Measurements from ENCODE around the gene CC2D1A. TPM values are rescaled to one million over a fixed set of nuclear protein-coding genes. Genes with fewer than 3 reads are reported as not detected.

The CC2D1A gene
- total and polyA plus RNA-seq, 2 donors (not counting 1 experiment from before 2014, with no cell fraction given) = 34.3 to 47.2 TPM

DNA sequence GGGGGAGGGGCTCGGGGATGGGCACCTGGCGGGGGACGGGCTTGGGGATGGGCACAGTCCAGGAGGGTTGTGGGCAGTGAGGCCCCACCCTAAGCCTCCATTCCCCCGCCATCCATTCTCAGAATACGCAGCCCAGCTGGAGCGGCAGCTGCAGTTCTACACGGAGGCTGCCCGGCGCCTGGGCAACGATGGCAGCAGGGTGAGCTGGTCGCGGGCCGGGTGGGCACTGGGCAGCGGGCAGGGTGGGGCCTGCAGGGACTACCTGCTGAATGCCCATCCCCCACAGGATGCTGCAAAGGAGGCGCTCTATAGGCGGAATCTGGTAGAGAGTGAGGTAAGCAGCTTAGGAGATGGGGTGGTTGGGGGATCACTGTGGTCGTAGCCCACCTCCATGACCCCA, 24.0 kb downstream of the CC2D1A start:
- CTCF ChIA-PET = no interaction called here
- TF ChIP-seq, protein P1, sequence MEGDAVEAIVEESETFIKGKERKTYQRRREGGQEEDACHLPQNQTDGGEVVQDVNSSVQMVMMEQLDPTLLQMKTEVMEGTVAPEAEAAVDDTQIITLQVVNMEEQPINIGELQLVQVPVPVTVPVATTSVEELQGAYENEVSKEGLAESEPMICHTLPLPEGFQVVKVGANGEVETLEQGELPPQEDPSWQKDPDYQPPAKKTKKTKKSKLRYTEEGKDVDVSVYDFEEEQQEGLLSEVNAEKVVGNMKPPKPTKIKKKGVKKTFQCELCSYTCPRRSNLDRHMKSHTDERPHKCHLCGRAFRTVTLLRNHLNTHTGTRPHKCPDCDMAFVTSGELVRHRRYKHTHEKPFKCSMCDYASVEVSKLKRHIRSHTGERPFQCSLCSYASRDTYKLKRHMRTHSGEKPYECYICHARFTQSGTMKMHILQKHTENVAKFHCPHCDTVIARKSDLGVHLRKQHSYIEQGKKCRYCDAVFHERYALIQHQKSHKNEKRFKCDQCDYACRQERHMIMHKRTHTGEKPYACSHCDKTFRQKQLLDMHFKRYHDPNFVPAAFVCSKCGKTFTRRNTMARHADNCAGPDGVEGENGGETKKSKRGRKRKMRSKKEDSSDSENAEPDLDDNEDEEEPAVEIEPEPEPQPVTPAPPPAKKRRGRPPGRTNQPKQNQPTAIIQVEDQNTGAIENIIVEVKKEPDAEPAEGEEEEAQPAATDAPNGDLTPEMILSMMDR (IDR thresholded peaks at IDR 0.05) = no peak
- TF ChIP-seq EZH2 (IDR thresholded peaks at IDR 0.05; ENCODE audit: borderline replicate concordance, insufficient read depth, low read depth, low read length, poor library complexity, severe bottlenecking) = no peak
- Histone ChIP-seq H4K20me1 (ENCODE audit: control insufficient read depth, insufficient read depth, low read length, poor library complexity, severe bottlenecking) (no peaks in the 10 kb centered on the region), H3K79me2 (ENCODE audit: control insufficient read depth, insufficient read depth, low read length) (no peaks in the 10 kb centered on the region), H3K4me1 (ENCODE audit: control insufficient read depth in 2 of 2, insufficient read depth in 2 of 2, low read length in 2 of 2) (no peaks in the 10 kb centered on the region), H3K27me3 (replicated peaks in 1 of 4; ENCODE audit: control extremely low read depth in 1 of 4, control insufficient read depth in 3 of 4, insufficient read depth in 4 of 4, low read length in 3 of 4) (no peaks in the 10 kb centered on the region), H3K9me3 (ENCODE audit: control extremely low read depth in 1 of 3, control insufficient read depth in 2 of 3, insufficient read depth in 1 of 3, low read length in 2 of 3) (no peaks in the 10 kb centered on the region), H3K4me3 (ENCODE audit: control extremely low read depth in 1 of 5, extremely low read depth in 1 of 5, insufficient read depth in 1 of 5, low read depth in 2 of 5, low read length in 4 of 5) (no peak overlapping the region), H3K4me2 (replicated peaks; ENCODE audit: low read depth, low read length, poor library complexity, severe bottlenecking) (no peak overlapping the region), H2AFZ (ENCODE audit: insufficient read depth, low read depth, low read length, poor library complexity, severe bottlenecking) (no peak overlapping the region), H3K27ac (ENCODE audit: low read length in 2 of 2) (no peak overlapping the region), H3K36me3 (replicated peaks in 1 of 2; ENCODE audit: control extremely low read depth in 1 of 2, control insufficient read depth in 1 of 2, extremely low read depth in 1 of 2, insufficient read depth in 2 of 2, low read length in 1 of 2) (peaks cover 2 to 7% of the 10 kb centered on the region in 2 experiments), H3K9ac (ENCODE audit: low read length) (no peak overlapping the region)
- ATAC-seq (ENCODE audit: low read depth) = no peak
- no peaks in the 10 kb centered on the region for H3K9me3 Mint-ChIP-seq (ENCODE audit: insufficient read depth)
- POLR2A ChIA-PET = no interaction called here
- intact Hi-C loops (cut with micrococcal nuclease) = no loop called here
- H3K4me1 Mint-ChIP-seq = peaks cover 10% of the 10 kb centered on the region
- H3K27ac Mint-ChIP-seq = no peak overlapping the region
- H3K27me3 Mint-ChIP-seq = peaks cover 7% of the 10 kb centered on the region
- H3K4me3 Mint-ChIP-seq = no peak overlapping the region
- no peak for DNase-seq
- 93% methylated on average over 10 of the region's 17 CpGs for WGBS (ENCODE audit: insufficient coverage)

DNA sequence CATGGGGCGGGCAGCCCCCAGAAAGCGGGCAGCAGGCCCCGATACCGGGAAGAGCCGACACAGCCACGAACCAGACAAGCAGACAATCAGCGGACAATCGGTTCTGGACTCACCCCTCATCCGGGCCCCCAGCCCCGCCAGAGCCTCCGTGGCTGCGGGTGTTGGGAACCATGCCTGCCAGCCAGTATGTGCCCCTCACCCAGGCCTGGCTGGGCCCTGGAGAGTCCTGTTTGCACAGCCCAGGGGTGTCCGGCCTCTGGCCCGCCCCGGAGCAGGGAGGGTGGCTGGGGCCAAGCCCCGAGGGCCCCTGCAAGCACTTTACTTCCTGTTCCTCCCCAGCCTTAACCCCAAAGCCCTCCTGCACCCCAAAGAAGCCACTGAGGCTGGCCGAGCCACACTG, 24.4 kb downstream of the CC2D1A start:
- no peak for DNase-seq
- no peak overlapping the region for H3K9ac ChIP-seq (ENCODE audit: low read length)
- Mint-ChIP-seq H3K27ac (no peak overlapping the region), H3K9me3 (ENCODE audit: insufficient read depth) (no peaks in the 10 kb centered on the region), H3K4me1 (peaks cover 10% of the 10 kb centered on the region), H3K27me3 (peaks cover 8% of the 10 kb centered on the region), H3K4me3 (no peak overlapping the region)
- H3K79me2 ChIP-seq (ENCODE audit: control insufficient read depth, insufficient read depth, low read length) = no peaks in the 10 kb centered on the region
- H3K36me3 ChIP-seq (replicated peaks in 1 of 2; ENCODE audit: control extremely low read depth in 1 of 2, control insufficient read depth in 1 of 2, extremely low read depth in 1 of 2, insufficient read depth in 2 of 2, low read length in 1 of 2) = peaks cover 2 to 7% of the 10 kb centered on the region in 2 experiments
- intact Hi-C loops (cut with micrococcal nuclease) = no loop called here
- no peak overlapping the region for H3K4me3 ChIP-seq (ENCODE audit: control extremely low read depth in 1 of 5, extremely low read depth in 1 of 5, insufficient read depth in 1 of 5, low read depth in 2 of 5, low read length in 4 of 5)
- no peak for ATAC-seq (ENCODE audit: low read depth)
- H3K4me2 ChIP-seq (replicated peaks; ENCODE audit: low read depth, low read length, poor library complexity, severe bottlenecking) = no peak overlapping the region
- POLR2A ChIA-PET = no interaction called here
- no peaks in the 10 kb centered on the region for H3K27me3 ChIP-seq (replicated peaks in 1 of 4; ENCODE audit: control extremely low read depth in 1 of 4, control insufficient read depth in 3 of 4, insufficient read depth in 4 of 4, low read length in 3 of 4)
- H3K27ac ChIP-seq (ENCODE audit: low read length in 2 of 2) = no peak overlapping the region
- H4K20me1 ChIP-seq (ENCODE audit: control insufficient read depth, insufficient read depth, low read length, poor library complexity, severe bottlenecking) = no peaks in the 10 kb centered on the region
- H2AFZ ChIP-seq (ENCODE audit: insufficient read depth, low read depth, low read length, poor library complexity, severe bottlenecking) = no peak overlapping the region
- CTCF ChIA-PET = no interaction called here
- WGBS (ENCODE audit: insufficient coverage) = 85% methylated on average over 15 of the region's 17 CpGs
- H3K4me1 ChIP-seq (ENCODE audit: control insufficient read depth in 2 of 2, insufficient read depth in 2 of 2, low read length in 2 of 2) = no peaks in the 10 kb centered on the region
- TF ChIP-seq EZH2 (IDR thresholded peaks at IDR 0.05; ENCODE audit: borderline replicate concordance, insufficient read depth, low read depth, low read length, poor library complexity, severe bottlenecking) = no peak
- TF ChIP-seq, protein P1 (IDR thresholded peaks at IDR 0.05) = no peak
- H3K9me3 ChIP-seq (ENCODE audit: control extremely low read depth in 1 of 3, control insufficient read depth in 2 of 3, insufficient read depth in 1 of 3, low read length in 2 of 3) = no peaks in the 10 kb centered on the region

Data from B cell (primary cell).